ENCODE measurements around the gene PTPRE.

PTPRE gene

GRCh38 chr10:128065881-128066534 is 159.1 kb downstream of the PTPRE start:
- Histone ChIP-seq H3K9ac (no peak overlapping the region), H3K4me3 (IDR thresholded peaks at IDR 0.05; ENCODE audit: insufficient read depth, low read depth, low read length) (no peak overlapping the region)
- TF ChIP-seq, protein P1, sequence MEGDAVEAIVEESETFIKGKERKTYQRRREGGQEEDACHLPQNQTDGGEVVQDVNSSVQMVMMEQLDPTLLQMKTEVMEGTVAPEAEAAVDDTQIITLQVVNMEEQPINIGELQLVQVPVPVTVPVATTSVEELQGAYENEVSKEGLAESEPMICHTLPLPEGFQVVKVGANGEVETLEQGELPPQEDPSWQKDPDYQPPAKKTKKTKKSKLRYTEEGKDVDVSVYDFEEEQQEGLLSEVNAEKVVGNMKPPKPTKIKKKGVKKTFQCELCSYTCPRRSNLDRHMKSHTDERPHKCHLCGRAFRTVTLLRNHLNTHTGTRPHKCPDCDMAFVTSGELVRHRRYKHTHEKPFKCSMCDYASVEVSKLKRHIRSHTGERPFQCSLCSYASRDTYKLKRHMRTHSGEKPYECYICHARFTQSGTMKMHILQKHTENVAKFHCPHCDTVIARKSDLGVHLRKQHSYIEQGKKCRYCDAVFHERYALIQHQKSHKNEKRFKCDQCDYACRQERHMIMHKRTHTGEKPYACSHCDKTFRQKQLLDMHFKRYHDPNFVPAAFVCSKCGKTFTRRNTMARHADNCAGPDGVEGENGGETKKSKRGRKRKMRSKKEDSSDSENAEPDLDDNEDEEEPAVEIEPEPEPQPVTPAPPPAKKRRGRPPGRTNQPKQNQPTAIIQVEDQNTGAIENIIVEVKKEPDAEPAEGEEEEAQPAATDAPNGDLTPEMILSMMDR (conservative IDR thresholded peaks at IDR 0.05; ENCODE audit: low read depth, low read length) = no peak

DNA sequence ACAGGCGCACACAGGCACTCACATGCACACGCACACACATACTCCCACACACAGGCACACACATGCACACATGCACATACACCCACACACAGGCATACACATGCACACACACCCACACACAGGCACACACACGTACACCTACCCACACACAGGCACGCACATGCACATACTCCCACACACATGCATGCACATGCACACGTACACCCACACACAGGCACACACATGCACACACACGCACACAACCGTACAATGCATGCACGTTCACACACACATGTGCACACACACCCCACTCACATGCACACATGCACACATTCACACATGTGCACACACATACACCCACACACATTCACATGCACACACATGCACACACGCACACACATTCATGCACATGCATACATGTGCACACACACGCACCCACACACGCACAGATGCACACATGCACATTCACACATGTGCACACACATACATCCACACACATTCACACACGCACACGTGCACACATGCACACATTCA is 160.0 kb downstream of the PTPRE start:
- Histone ChIP-seq H3K4me1 (ENCODE audit: low read depth, poor library complexity, severe bottlenecking) (peaks cover 26% of the 10 kb centered on the region), H3K36me3 (ENCODE audit: insufficient read depth) (no peaks in the 10 kb centered on the region), H3K27me3 (ENCODE audit: insufficient read depth, low read depth) (no peaks in the 10 kb centered on the region), H3K4me3 (IDR thresholded peaks at IDR 0.05; ENCODE audit: insufficient read depth, low read depth, low read length) (no peak overlapping the region), H3K4me2 (no peak overlapping the region), H4K20me1 (ENCODE audit: insufficient read depth) (no peaks in the 10 kb centered on the region), H3K9ac (no peak overlapping the region), H2AFZ (ENCODE audit: low read depth) (no peak overlapping the region), H3K27ac (no peak overlapping the region), H3K79me2 (ENCODE audit: insufficient read depth, low read depth) (no peaks in the 10 kb centered on the region)
- TF ChIP-seq, protein P1 (conservative IDR thresholded peaks at IDR 0.05; ENCODE audit: low read depth, low read length) = no peak

More at GRCh38 chr10:128065881-128066534, 159.1 kb downstream of the PTPRE start:
- H3K27ac ChIP-seq = no peak overlapping the region
- H4K20me1 ChIP-seq (ENCODE audit: insufficient read depth) = no peaks in the 10 kb centered on the region
- H3K36me3 ChIP-seq (ENCODE audit: insufficient read depth) = no peaks in the 10 kb centered on the region
- no peak overlapping the region for H2AFZ ChIP-seq (ENCODE audit: low read depth)
- H3K4me2 ChIP-seq = no peak overlapping the region
- H3K79me2 ChIP-seq (ENCODE audit: insufficient read depth, low read depth) = no peaks in the 10 kb centered on the region
- H3K27me3 ChIP-seq (ENCODE audit: insufficient read depth, low read depth) = no peaks in the 10 kb centered on the region
- peaks cover 26% of the 10 kb centered on the region for H3K4me1 ChIP-seq (ENCODE audit: low read depth, poor library complexity, severe bottlenecking)

DNA sequence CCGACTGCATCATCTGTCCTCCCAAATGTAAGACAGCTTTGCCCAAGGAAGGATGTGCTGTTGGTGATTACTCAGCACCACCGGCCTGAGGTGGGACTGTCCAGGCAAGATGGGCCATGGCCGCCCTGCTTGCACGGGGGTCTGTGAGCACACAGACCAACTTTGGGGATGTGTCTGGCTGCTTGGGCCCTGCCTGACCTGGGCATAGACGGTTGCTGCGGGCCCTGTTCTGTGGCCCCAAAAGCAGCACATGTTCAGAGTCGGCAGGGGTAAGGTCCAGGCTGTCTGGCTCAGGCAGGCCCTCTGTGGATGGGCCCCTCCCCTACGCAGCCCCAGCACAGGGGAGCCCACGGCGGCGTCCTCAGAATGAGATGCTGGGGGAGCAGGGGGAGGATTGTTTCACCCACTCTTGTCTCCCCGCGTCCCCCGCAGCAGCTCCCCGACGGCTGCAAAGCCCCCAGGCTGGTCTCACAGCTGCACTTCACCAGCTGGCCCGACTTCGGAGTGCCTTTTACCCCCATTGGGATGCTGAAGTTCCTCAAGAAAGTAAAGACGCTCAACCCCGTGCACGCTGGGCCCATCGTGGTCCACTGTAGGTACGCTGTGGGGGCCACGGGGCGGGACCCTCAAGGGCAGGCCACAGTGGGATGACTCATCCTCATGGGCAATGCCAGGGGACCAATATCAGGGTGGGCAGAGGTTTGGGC is 160.9 kb downstream of the PTPRE start:
- H3K4me1 ChIP-seq (ENCODE audit: low read depth, poor library complexity, severe bottlenecking) = peaks cover 26% of the 10 kb centered on the region
- H3K4me2 ChIP-seq = no peak overlapping the region
- no peaks in the 10 kb centered on the region for H3K27me3 ChIP-seq (ENCODE audit: insufficient read depth, low read depth)
- H3K79me2 ChIP-seq (ENCODE audit: insufficient read depth, low read depth) = no peaks in the 10 kb centered on the region
- no peaks in the 10 kb centered on the region for H3K36me3 ChIP-seq (ENCODE audit: insufficient read depth)
- no peak overlapping the region for H2AFZ ChIP-seq (ENCODE audit: low read depth)
- no peak overlapping the region for H3K27ac ChIP-seq
- no peak overlapping the region for H3K4me3 ChIP-seq (IDR thresholded peaks at IDR 0.05; ENCODE audit: insufficient read depth, low read depth, low read length)
- H4K20me1 ChIP-seq (ENCODE audit: insufficient read depth) = no peaks in the 10 kb centered on the region
- no peak overlapping the region for H3K9ac ChIP-seq
- TF ChIP-seq, protein P1 (conservative IDR thresholded peaks at IDR 0.05; ENCODE audit: low read depth, low read length) = no peak

DNA sequence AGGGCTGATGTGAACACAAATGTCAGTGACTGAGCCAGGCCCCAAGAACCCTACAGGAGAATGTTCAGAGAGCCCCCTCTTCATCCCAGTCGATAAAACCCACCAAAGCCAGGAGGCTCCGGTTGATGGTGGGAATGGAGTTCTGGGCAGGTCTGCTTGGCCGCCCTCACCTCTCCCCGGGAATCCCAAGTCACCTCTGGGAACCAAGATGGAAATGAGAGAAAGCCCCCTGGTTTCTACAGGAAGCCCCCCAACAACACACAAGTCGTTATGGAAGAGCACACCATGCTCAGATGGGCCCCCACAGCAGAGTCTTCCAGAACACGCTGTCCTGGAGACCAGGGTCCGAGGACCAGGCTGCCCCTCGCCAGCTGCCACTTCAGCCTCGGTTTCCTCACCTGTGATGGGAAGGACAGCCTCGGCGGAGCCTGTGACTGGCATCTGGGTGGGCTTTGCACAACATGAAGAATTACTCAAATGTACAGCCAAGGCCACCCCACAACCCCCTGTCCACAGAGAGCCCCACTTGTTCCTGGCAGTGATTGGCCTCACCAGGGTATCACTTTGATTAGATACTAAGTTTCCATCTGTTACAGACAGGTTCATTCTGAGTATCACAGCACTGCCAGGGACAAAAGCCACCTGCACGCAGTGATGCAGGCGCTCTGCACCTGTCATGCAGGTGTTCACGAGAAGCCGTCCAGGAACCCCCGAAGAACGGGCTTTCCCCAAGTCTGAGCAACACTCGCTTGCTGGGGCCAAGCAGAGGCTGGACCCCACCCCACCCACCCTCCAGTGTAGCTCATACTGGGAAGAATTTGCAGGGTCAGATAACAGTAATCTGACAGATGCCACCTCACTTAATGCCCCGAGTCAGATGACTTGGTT is 161.7 kb downstream of the PTPRE start:
- Histone ChIP-seq H4K20me1 (ENCODE audit: insufficient read depth) (no peaks in the 10 kb centered on the region), H3K27ac (no peak overlapping the region), H3K9ac (no peak overlapping the region), H3K27me3 (ENCODE audit: insufficient read depth, low read depth) (no peaks in the 10 kb centered on the region), H2AFZ (ENCODE audit: low read depth) (no peak overlapping the region; the same call in 1 of the 2 replicates), H3K4me1 (ENCODE audit: low read depth, poor library complexity, severe bottlenecking) (peaks cover 20% of the 10 kb centered on the region), H3K4me2 (no peak overlapping the region), H3K36me3 (ENCODE audit: insufficient read depth) (no peaks in the 10 kb centered on the region), H3K79me2 (ENCODE audit: insufficient read depth, low read depth) (no peaks in the 10 kb centered on the region), H3K4me3 (IDR thresholded peaks at IDR 0.05; ENCODE audit: insufficient read depth, low read depth, low read length) (no peak overlapping the region)
- TF ChIP-seq, protein P1 (conservative IDR thresholded peaks at IDR 0.05; ENCODE audit: low read depth, low read length) = no peak

All from KMS-11 (cell line).